ENCODE results near the gene NDUFS4.
"Not testable (repeated sequence)": the region's sequence is repeated elsewhere in the genome, so short reads cannot be mapped to it uniquely, and the experiment has no call there.

The NDUFS4 gene

DNA sequence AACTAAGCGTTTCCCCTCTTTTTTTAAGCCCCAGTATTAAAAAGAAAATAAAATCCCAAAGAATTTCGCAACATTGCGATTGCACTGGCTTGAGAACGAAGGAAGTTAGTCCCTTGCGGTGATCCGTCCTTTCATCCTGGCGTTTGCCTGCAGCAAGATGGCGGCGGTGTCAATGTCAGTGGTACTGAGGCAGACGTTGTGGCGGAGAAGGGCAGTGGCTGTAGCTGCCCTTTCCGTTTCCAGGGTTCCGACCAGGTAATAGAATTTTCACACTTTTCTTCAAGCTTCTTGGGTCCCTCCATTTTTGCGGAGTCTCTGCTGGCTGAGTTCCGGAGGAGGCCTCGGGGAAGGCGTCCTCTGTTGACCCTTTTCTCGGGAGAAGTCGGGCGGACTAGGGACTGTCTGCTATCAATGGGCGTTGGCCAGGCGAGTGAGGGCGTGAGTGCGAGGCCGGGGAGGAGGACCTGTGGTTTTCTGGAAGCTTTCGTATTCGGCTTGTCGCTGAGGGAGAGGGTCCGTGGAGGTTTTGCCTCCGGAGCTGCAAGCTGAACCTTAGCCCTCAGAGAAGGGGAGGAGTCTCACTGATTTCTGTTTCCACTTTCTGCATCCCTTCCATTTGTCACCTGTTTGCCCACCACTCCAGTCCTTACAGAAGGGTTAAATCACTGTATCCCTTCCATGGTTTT lies at the start of gene NDUFS4:
TSS of gene NDUFS4 (plus strand) at position 134 of the 686 bp plus-strand sequence. CDS start at position 158, 24 bp downstream.
- peak; percentile 81 to 84 for DNase-seq (ENCODE audit: low read depth in 2 of 2)

DNA sequence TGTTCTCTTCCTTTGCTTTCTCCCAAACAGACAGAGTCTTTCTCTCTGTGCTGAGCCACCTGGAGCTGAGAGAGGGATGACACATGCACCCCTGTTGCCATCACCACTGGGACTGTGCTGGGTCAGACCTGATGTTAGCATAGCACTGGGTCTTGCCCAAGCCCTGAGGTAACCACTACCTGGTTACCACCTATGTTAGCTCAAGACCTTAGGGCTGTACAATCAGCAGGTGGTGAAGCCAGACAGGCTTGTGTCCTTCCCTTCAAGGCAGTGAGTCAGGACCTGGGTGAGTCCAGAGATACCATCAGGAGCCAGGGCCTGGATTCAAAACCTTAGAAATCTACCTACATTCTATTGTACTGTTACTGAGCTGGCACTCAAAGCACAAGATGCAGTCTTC lies 47.9 kb upstream of the NDUFS4 start:
- no peak for DNase-seq (ENCODE audit: low read depth in 2 of 2)

GRCh38 chr5:53515988-53516387 lies 44.5 kb upstream of the NDUFS4 start:
- DNase-seq (ENCODE audit: low read depth in 2 of 2): no peak

GRCh38 chr5:53520813-53521212 lies 39.6 kb upstream of the NDUFS4 start:
- no peak for DNase-seq (ENCODE audit: low read depth in 2 of 2)

DNA sequence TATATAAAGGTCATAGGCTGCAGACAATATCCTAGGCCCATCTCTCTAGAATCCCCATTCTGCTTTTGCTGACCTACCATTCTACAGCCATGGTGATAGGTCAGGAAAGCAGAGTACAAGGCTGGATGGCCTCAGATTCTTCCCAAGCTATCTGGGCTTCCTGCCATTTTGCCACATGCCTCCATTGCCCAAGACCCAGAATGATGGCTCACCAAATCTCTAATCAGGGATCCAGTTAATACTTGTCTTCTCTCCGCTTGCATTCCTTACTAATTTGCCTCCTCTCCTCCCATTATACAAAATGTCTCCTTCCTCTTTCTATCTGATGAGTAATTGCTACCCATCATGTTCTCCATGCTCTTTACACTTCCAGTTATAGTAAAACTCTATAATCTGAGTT lies 22.7 kb upstream of the NDUFS4 start:
- no peak for DNase-seq (ENCODE audit: low read depth in 2 of 2)

- DNase-seq (ENCODE audit: low read depth in 2 of 2): not testable (repeated sequence)
These were observed 19.7 kb upstream of the NDUFS4 start for GRCh38 chr5:53540739-53541138.

DNA sequence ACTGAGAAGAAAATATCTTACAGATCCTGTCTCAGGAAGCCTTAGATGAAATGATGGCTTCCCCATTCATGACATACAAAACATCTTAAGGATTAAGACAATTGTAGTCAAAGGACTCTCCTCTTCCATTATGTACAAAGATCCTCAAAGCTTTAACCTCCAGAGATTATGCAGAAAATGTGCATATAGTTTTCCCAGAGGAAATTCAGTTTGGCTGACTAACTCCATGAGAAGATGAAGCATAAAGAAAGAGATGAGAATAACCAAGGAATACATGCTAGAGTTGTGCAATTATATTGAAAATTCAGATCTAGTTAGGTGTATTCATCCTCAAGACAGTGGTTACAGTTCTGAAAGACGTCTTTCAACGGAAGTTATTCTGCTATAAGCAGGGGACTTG lies 18.6 kb upstream of the NDUFS4 start:
- no peak for DNase-seq (ENCODE audit: low read depth in 2 of 2)

- DNase-seq (ENCODE audit: low read depth in 2 of 2): no peak
These were observed 17.5 kb upstream of the NDUFS4 start for GRCh38 chr5:53542926-53543325.

DNA sequence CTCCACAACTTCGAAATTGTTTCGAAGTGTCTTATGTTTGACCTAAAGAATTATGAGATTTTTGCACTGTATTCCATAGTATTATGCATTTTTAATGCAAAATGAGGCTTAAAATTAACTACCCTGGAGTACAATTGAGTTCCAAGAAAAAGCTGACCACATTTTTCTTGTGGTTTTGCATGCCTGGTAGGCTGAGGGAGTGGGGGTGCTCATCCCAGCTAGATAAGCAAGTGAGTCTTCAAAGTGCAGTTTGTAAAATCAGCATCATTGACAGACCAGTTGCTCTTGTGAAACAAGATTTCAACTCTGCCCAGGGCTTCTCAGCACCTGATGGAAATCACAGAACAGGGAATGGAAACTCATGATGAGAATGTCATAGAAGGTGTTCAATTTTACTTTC lies 17.0 kb upstream of the NDUFS4 start:
- peak; percentile 29 to 47 for DNase-seq (ENCODE audit: low read depth in 2 of 2)

DNA sequence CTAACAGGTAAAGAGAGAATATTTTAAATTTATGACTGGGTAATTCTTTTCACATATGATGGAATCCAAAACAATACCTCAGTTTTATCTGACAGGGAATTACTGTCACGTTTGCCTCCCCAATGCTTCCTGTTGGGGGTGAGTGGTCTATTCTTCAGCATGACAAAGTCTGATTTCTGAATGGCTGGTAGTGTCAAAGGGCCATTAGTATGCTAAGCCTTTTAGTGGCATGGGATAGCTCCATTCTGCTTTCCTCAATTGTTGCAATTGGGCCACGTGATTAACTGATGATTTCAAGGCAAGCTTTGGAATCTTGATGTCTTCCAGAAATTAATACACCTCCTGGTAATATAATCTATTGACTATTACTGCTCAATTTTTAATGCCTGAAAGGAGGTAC lies 14.7 kb upstream of the NDUFS4 start:
- no peak for DNase-seq (ENCODE audit: low read depth in 2 of 2)

DNA sequence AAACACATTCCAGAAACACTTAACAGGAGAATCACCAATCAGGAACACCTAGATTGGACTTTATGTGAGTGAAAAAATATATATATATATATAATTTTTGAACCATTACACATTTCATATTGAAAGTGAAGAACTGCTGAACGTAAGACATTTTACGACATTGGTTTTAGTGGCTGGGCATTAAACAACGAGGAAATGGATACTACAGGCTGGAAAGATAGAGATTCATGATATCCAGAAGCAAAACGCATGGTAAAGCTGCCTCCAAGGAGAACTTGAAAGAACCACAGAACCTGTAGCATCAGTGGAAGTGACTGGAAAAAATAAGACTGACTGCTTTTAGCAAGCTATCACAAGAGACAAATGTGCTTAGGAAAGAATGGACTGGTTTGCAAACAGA lies 13.2 kb upstream of the NDUFS4 start:
- no peak for DNase-seq (ENCODE audit: low read depth in 2 of 2)

- not testable (repeated sequence) for DNase-seq (ENCODE audit: low read depth in 2 of 2)
These were observed 11.9 kb upstream of the NDUFS4 start for GRCh38 chr5:53548501-53548900.

DNA sequence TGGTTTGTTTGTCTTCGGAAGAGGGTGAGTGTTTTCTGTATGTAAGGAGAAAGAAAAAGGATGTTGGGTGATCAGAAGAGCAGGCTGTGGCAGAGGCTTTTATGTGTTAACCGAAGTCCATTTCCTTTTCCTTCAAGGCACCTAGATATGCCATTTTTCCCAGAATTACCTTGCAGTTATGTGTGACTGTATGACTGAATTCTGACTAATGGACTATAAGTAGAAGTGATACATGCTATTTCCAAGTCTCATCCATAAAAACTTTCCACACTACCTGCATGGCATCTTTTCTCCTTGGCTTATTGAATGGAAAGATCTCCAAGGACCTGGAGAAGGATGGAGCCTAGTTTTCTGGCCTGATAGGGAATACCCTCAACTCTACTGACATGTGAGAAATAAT lies 10.6 kb upstream of the NDUFS4 start:
- no peak for DNase-seq (ENCODE audit: low read depth in 2 of 2)

DNA sequence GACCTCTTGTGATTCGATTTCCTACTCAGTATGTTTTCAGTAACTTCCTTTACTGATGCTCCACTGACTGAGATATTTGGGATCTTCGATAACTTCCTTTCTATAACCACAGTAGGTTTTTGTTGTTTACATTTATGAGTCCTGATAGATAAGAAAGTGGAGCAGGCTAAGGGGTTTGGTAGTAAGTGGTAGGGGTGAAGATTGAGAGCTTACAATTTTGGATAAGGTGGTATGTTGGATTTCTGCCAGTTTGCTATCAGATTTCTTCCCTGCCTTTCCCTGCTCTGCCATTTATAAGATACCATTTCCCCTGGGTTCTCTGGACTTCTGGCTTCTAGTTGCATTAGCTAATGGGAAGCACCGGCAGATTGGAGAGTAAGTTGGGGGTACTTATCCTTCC lies 7.9 kb upstream of the NDUFS4 start:
- DNase-seq (ENCODE audit: low read depth in 2 of 2): no peak

DNA sequence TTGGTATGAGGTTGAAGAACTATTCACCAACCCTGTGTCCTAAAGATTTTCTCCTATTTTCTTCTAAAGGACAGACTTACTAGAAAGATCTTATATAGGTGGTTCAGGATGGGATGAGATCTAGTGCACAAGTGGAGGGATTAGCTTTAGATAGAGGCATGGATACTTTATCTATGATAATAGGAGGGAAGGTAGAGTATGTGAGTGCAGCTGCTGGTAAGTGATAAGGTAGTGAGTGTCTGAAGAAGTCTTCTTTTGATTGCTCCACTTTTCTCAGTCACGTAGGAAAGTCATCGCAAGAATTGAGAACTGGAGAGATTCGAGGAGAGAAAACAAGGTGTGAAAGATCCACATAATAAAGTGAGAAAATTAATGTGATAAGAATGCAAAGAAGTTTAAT lies 6.0 kb upstream of the NDUFS4 start:
- DNase-seq (ENCODE audit: low read depth in 2 of 2): no peak

DNA sequence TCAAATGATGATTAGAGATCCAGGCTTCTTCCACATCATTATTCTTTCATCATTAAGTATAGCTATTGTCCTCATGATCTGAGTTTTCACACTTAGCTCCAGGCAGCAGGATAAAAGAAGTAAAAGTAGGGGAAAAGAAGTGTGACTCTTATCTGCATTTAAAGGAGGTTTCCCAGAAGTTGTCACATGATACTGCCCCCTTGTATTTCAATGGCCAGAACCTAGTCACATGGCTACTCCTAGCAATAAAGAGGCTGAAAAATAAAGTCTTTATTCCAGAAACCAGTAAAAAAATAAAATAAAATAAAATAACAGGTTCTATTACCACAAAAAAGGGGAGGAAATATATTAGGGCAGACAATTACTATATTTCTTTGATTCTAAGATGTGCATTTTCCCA lies 5.3 kb upstream of the NDUFS4 start:
- DNase-seq (ENCODE audit: low read depth in 2 of 2): no peak

GRCh38 chr5:53556001-53556400 lies 4.4 kb upstream of the NDUFS4 start:
- no peak for DNase-seq (ENCODE audit: low read depth in 2 of 2)

DNA sequence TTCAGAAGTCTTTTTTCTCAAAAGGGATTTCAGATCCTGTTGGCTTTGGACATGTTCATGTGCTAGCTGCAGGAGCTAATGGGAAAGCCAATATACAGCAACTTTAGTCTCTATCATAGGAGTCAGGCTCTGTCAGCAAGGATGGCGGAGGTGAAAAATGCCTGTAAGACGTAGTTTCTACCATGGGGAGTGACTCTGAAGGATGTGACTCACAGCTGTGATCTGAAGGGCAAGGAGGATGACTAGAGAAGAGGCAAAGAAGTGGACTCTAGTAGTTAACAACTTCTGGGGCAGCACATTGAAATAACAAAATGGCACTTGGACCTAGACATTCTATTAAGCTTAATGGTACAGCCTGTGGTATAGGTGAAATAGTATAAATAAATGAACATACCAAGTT lies 3.1 kb upstream of the NDUFS4 start:
- DNase-seq (ENCODE audit: low read depth in 2 of 2): no peak

- DNase-seq (ENCODE audit: low read depth in 2 of 2): no peak
These were observed 1.5 kb upstream of the NDUFS4 start for GRCh38 chr5:53558966-53559365.

DNA sequence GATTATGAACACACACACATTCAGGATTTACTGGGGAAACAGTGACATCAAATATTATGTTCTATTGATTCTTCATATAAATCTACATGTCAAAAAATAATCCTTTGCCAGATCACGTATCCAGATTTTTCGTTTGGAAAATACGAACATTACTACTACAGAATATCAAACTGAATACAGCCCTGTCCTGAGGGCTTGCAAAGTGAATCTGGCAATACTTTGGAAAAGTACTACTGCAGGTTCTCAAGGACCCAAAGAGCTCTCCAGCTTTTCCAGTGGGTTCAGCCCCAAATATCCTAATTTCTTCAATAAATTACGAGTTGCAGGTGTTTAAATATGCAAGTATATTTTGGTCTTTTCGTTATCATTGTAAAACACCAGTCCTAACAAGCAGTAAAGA lies 411 bp upstream of the NDUFS4 start:
- no peak for DNase-seq (ENCODE audit: low read depth in 2 of 2)

DNA sequence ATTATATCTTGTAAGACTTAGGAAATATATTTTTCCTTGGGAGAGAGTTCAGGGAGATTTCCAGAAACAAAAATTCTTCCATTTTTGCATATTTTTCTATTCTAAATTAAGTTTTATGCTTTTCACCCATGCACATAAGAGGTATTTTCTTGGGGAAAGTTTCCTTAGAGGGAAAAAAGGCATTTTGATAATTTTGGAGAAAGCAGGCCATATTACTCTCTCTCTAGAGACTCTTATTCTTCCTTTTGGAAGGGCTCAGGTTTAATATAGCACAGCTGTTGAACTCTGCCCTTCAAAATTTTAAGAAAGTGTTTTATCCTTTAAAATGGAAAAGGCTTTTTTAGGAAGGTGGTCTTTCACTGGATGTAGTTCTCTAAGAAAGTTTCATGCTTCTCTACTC lies 8.0 kb downstream of the NDUFS4 start:
- DNase-seq (ENCODE audit: low read depth in 2 of 2): no peak

- DNase-seq (ENCODE audit: low read depth in 2 of 2): peak; percentile 51 to 56
These were observed 8.4 kb downstream of the NDUFS4 start for GRCh38 chr5:53568871-53569270.

- DNase-seq (ENCODE audit: low read depth in 2 of 2): no peak
These were observed 9.0 kb downstream of the NDUFS4 start for GRCh38 chr5:53569453-53569852.

DNA sequence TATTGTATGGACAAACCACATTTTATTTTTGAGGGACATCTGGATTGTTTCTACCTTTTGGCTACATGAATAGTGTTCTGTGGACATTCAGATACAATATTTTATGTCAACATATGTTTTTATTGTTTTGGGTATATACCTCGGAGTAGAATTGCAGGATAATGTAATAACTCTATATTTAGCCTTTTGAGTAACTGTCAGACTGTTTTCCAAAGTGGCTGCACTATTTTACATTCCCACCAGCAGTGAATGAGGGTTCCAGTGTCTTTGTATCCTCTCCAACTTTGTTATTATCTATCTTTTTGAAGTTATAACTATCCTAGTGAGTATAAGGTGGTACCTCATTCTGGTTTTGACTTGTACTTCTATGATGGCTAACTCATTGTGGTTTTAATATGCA lies 11.0 kb downstream of the NDUFS4 start:
- no peak for DNase-seq (ENCODE audit: low read depth in 2 of 2)
